Mucosa of stomach (tissue), 1 donor: Measurements from ENCODE around the gene PRRT2.

Source experiments
- H3K27me3 ChIP-seq: one replicate; pipeline ENCODE4 v1.7.0; 2013; ENCODE audit warnings: mild to moderate bottlenecking, low read length; ENCODE audit not compliant: control insufficient read depth, insufficient read depth
- H3K36me3 ChIP-seq: one replicate; pipeline ENCODE4 v1.7.0; 2013; ENCODE audit warnings: low read length; ENCODE audit not compliant: control insufficient read depth, insufficient read depth
- H3K4me1 ChIP-seq: one replicate; pipeline ENCODE4 v1.7.0; 2013; ENCODE audit warnings: mild to moderate bottlenecking, low read length; ENCODE audit not compliant: control insufficient read depth, insufficient read depth
- H3K4me3 ChIP-seq: one replicate; pipeline ENCODE4 v1.7.0; 2013; ENCODE audit warnings: low read length
- H3K9ac ChIP-seq: one replicate; pipeline ENCODE4 v1.7.0; 2013; ENCODE audit warnings: mild to moderate bottlenecking, low read length, moderate library complexity
- H3K9me3 ChIP-seq: one replicate; pipeline ENCODE4 v1.7.0; 2013; ENCODE audit warnings: mild to moderate bottlenecking, low read length, moderate library complexity; ENCODE audit not compliant: control insufficient read depth
- donor health status: Pancreatic carcinoma.

PRRT2 gene

DNA sequence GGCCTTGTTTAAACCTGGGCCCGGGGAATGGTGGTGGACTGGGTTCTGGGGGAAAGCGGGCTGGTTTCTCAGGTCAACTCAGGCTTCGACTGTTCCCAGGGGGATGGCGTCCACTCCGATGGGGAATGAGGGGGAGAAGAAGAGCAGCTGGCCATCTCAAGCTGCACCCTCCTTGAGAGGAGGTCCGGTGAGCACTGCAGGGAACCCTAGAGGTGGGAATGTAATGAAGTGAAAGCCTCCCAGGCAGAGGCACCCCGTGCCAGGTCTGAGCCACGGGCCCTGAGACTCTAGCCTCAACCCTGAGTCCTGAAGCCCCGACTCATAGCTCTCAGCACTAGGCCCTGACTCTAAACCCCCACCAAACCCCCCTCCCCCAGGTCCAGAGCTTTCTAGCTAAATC, 52.2 kb downstream of the PRRT2 start:
- Histone ChIP-seq H3K9me3 (no peaks in the 10 kb centered on the region), H3K4me1 (peaks cover 25% of the 10 kb centered on the region), H3K27me3 (no peaks in the 10 kb centered on the region), H3K4me3 (no peak overlapping the region), H3K9ac (no peak overlapping the region), H3K36me3 (no peaks in the 10 kb centered on the region)
